WTC11 (cell line): ENCODE results near the gene CACNB4.

Experiments used
- CTCF ChIP-seq: fragments of 200-600 bp; IDR thresholded peaks from 2 replicates; pipeline ENCODE4 v1.8.0; 2022; ENCODE audit warnings: antibody characterized with exemption
- FOXP1 ChIP-seq: sonication (generic); formaldehyde crosslinking; IDR thresholded peaks from 2 replicates; pipeline ENCODE4 v1.8.0; 2022; ENCODE audit warnings: missing genetic modification reagents, mild to moderate bottlenecking, moderate library complexity, borderline replicate concordance

GRCh38 chr2:152083202-152083875 lies 15.5 kb downstream of the CACNB4 start:
- TF ChIP-seq FOXP1 (CRISPR knock-in tag) = no peak
- TF ChIP-seq CTCF = no peak
